K562 (cell line): ENCODE results near the gene MYADML2. TPM values are rescaled to one million over a fixed set of nuclear protein-coding genes. Genes with fewer than 3 reads are reported as not detected.

ENCODE experiments used
- CBX1 ChIP-seq: sonication (generic); IDR thresholded peaks from 2 replicates; pipeline ENCODE4 v1.6.1; 2016; ENCODE audit warnings: antibody characterized with exemption, low read depth, mild to moderate bottlenecking
- E2F1 ChIP-seq: sonication (generic); formaldehyde crosslinking; IDR thresholded peaks from 2 replicates; pipeline ENCODE4 v1.8.1; 2023; ENCODE audit warnings: mild to moderate bottlenecking, missing genetic modification reagents, moderate library complexity
- JUND ChIP-seq, 2 experiments: IDR thresholded peaks; 2 replicates in 1 of 2; 3 replicates in 1 of 2; pipeline ENCODE4 v1.6.1; 2011; ENCODE audit warnings: borderline replicate concordance in 2 of 2, low read depth in 2 of 2, low read length in 2 of 2, improper control_type of control experiment in 1 of 2, missing biosample characterization in 1 of 2, missing genetic modification characterization in 1 of 2, missing genetic modification reagents in 1 of 2
- MBD2 ChIP-seq: sonication (generic); IDR thresholded peaks from 2 replicates; pipeline ENCODE4 v1.6.1; 2016; ENCODE audit warnings: low read depth, borderline replicate concordance
- MGA ChIP-seq: fragments of 450-650 bp; IDR thresholded peaks from 2 replicates; pipeline ENCODE4 v1.6.1; 2016; ENCODE audit warnings: mild to moderate bottlenecking, moderate library complexity
- MTA2 ChIP-seq: fragments of 450-650 bp; IDR thresholded peaks from 2 replicates; pipeline ENCODE4 v1.6.1; 2016; ENCODE audit warnings: low read depth
- NCOA6 ChIP-seq: fragments of 450-650 bp; IDR thresholded peaks from 2 replicates; pipeline ENCODE4 v1.6.1; 2017; ENCODE audit warnings: mild to moderate bottlenecking
- SMARCE1 ChIP-seq: fragments of 450-650 bp; IDR thresholded peaks from 2 replicates; pipeline ENCODE4 v1.7.1; 2016; ENCODE audit warnings: mild to moderate bottlenecking
- SRSF3 ChIP-seq: fragments of 200-400 bp; formaldehyde crosslinking; IDR thresholded peaks from 2 replicates; pipeline ENCODE4 v1.6.1; 2016; ENCODE audit warnings: mild to moderate bottlenecking, low read length, moderate library complexity; ENCODE audit not compliant: insufficient read depth
- TAF7 ChIP-seq: fragments of 450-650 bp; IDR thresholded peaks from 2 replicates; pipeline ENCODE4 v1.6.1; 2016; ENCODE audit warnings: missing genetic modification characterization, missing compliant biosample characterization
- XRCC4 ChIP-seq: IDR thresholded peaks from one replicate; pipeline ENCODE4 v1.6.1; 2011; ENCODE audit not compliant: insufficient read depth, insufficient read length; ENCODE audit errors: extremely low read depth
- ZNF212 ChIP-seq: fragments of 450-650 bp; formaldehyde crosslinking; IDR thresholded peaks from 2 replicates; pipeline ENCODE4 v1.4.0; 2020; ENCODE audit warnings: mild to moderate bottlenecking
- ZNF239 ChIP-seq: fragments of 250-450 bp; sonication (Bioruptor Pico); IDR thresholded peaks from 2 replicates; pipeline ENCODE4 v1.4.0; 2020; ENCODE audit warnings: mild to moderate bottlenecking
- ZNF780A ChIP-seq: fragments of 250-450 bp; sonication (Bioruptor Pico); IDR thresholded peaks from 2 replicates; pipeline ENCODE4 v1.5.0; 2021; ENCODE audit warnings: mild to moderate bottlenecking
- polyA plus RNA-seq, 8 experiments: library from polyadenylated mRNA; depleted of rRNA in 4 of 8; stranded (reverse) in 5 of 8; unstranded in 3 of 8; fragments of >200 nt; fragmentation: Nextera tagmentation in 2 of 8; fragmentation: Illumina TruSeq in 1 of 8; extraction: Ambion mirVana in 2 of 8; extraction: Trizol in 1 of 8; gene quantifications; 2 replicates each; pipeline versions ENCODE4 v1.2.1 to v1.2.3, GENCODE V29; 2011 to 2014; ENCODE audit warnings: inconsistent platforms in 1 of 8, missing spikeins in 1 of 8
- total RNA-seq, 7 experiments: library from RNA; depleted of rRNA in 6 of 7; stranded (reverse); fragments of >200 nt in 6 of 7; fragmentation: Illumina TruSeq in 2 of 7; extraction: Trizol in 2 of 7; gene quantifications; 2 replicates each; pipeline versions ENCODE4 v1.2.1 to v1.2.3, GENCODE V29; 2011 to 2021; ENCODE audit warnings: low replicate concordance in 1 of 7
- TF ChIP-seq, protein P1 (sequence below): sonication (generic); formaldehyde crosslinking; IDR thresholded peaks from 2 replicates; pipeline ENCODE4 v1.9.0; 2022; ENCODE audit warnings: mild to moderate bottlenecking, missing genetic modification reagents

MYADML2 gene
- total and polyA plus RNA-seq, 9 of the 15 experiments (the other 6 are each of a cell fraction or from before 2014, with no cell fraction given): not detected

DNA sequence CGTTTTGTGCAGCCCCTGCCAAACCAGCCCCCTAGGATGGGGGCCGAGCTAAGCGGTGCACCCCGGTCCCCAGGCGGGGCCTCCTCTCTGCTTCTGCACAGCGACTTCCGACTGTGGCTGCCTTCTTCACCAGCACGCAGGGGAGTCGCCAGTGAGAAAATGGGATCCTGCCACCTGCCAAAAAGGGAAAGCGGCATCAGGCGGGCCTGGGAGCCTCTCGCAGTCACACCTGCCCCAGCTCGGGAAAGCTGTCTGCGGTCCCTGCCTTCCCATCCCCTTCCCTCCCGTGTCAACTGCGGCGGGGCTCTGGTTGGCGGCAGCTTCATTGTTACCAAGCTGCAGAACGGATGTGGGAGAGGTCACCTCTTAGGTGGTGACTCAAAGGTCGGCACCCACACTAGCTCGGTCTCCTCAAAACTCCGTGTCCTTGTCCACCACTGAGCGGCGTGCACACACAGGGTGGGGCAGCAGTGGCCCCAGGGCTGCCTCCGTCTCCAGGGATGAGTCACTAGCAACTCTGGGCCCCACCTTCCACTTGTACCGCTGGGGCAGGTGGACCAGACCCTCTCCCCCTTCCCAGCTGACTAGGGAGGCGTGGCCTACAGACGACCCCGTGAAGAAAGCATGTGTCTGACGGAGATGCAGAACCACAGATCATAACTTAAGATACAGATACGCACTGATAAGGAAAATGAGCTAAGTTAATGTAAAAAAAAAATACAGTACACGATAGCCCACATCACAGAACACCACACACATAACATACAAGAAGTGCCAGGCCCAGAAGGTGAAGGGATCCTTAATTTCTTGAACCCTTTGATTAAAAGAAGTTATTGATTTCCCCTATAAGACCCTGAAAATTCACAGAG is 34.4 kb downstream of the MYADML2 start (continued):
- TF ChIP-seq MGA (no peak), MTA2 (no peak), E2F1 (CRISPR knock-in tag) (no peak), ZNF239 (no peak), JUND (IDR thresholded peaks at IDR 0.05; ENCODE audit: borderline replicate concordance, low read depth, low read length) (peak; percentile 98), JUND (tag; IDR thresholded peaks at IDR 0.05; ENCODE audit: borderline replicate concordance, low read depth, low read length) (peak; percentile 96; the same call in 2 of the 3 replicates), SRSF3 (no peak), MBD2 (no peak), SMARCE1 (peak; percentile 71), TAF7 (no peak), NCOA6 (no peak), CBX1 (no peak), XRCC4 (no peak), ZNF780A (no peak), ZNF212 (no peak)
- TF ChIP-seq, protein P1, sequence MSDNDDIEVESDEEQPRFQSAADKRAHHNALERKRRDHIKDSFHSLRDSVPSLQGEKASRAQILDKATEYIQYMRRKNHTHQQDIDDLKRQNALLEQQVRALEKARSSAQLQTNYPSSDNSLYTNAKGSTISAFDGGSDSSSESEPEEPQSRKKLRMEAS: peak; percentile 89
